Stomach (tissue), 4 donors: Measurements from ENCODE around the gene SCGB1D2.

Experiments
- EP300 ChIP-seq: sonication (generic); formaldehyde crosslinking; IDR thresholded peaks from one replicate; pipeline ENCODE4 v1.6.1; 2017; ENCODE audit warnings: antibody characterized with exemption
- POLR2A ChIP-seq, 4 donors: fragments of 450-650 bp; IDR thresholded peaks; one replicate each; pipeline ENCODE4 v1.6.1; 2016; ENCODE audit warnings: antibody characterized with exemption in 4 of 4, control low read depth in 2 of 4, mild to moderate bottlenecking in 1 of 4, moderate library complexity in 1 of 4
- POLR2AphosphoS5 ChIP-seq, 3 donors: sonication (generic); formaldehyde crosslinking; IDR thresholded peaks; one replicate each; pipeline ENCODE4 v1.6.1; 2016; ENCODE audit warnings: antibody characterized with exemption in 3 of 3
- TF ChIP-seq, protein P1 (sequence below), 7 experiments: fragments of 450-650 bp in 4 of 7; fragments of 200-600 bp in 3 of 7; sonication (generic) in 3 of 7; IDR thresholded peaks; one replicate each; pipeline ENCODE4 v1.5.1; 2016 to 2019; ENCODE audit warnings: antibody characterized with exemption in 7 of 7, control low read depth in 2 of 7, mild to moderate bottlenecking in 1 of 7

DNA sequence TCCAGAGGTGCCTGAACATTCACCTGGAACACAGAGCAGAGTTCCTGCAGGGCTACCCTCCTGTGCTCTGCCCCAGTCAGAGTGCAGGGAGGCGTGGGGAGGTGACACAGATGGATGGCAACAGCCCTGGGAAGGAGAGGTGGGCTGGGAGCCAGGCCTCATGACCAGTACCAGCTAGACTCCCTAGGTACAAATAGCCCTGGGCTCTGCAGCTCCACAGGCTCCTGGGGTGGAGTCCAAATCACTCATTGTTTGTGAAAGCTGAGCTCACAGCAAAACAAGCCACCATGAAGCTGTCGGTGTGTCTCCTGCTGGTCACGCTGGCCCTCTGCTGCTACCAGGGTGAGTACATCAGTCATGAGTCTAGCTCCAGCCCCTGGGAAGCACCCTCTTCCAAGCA, at the start of gene SCGB1D2:
- TF ChIP-seq POLR2A (IDR thresholded peaks at IDR 0.05) = no peak
- TF ChIP-seq, protein P1, sequence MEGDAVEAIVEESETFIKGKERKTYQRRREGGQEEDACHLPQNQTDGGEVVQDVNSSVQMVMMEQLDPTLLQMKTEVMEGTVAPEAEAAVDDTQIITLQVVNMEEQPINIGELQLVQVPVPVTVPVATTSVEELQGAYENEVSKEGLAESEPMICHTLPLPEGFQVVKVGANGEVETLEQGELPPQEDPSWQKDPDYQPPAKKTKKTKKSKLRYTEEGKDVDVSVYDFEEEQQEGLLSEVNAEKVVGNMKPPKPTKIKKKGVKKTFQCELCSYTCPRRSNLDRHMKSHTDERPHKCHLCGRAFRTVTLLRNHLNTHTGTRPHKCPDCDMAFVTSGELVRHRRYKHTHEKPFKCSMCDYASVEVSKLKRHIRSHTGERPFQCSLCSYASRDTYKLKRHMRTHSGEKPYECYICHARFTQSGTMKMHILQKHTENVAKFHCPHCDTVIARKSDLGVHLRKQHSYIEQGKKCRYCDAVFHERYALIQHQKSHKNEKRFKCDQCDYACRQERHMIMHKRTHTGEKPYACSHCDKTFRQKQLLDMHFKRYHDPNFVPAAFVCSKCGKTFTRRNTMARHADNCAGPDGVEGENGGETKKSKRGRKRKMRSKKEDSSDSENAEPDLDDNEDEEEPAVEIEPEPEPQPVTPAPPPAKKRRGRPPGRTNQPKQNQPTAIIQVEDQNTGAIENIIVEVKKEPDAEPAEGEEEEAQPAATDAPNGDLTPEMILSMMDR (IDR thresholded peaks at IDR 0.05) = no peak
- no peak for TF ChIP-seq POLR2AphosphoS5 (IDR thresholded peaks at IDR 0.05)
- TF ChIP-seq EP300 = no peak
